ENCODE results near the gene MBOAT1.

DNA sequence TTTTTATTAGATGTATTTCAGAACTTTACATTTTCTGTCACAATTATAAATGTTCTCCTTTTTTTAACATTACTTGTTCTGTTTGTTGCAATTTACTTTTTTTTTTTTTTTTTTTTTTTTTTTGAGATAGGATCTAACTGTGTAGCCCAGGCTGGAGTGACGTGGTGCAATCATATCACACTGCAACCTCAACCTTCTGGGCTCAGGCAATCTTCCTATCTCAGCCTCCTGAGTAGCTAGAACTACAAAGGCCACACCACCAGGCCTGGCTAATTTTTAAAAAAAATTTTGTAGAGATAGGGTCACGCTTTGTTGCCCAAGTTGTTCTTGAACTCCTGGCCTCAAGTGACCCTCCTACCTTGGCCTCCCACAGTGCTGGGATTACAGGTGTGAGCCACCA lies 15.1 kb upstream of the MBOAT1 start:
- TF ChIP-seq TCF12 (IDR thresholded peaks at IDR 0.05; ENCODE audit: low read depth) (no peak), ZBTB7A (IDR thresholded peaks at IDR 0.05; ENCODE audit: low read depth) (no peak), RAD21 (IDR thresholded peaks at IDR 0.05; ENCODE audit: low read depth) (no peak), TEAD4 (IDR thresholded peaks at IDR 0.05) (no peak), EGR1 (IDR thresholded peaks at IDR 0.05) (no peak), EP300 (IDR thresholded peaks at IDR 0.05; ENCODE audit: borderline replicate concordance) (no peak), YY1 (IDR thresholded peaks at IDR 0.05; ENCODE audit: low read depth) (no peak), FOXM1 (IDR thresholded peaks at IDR 0.05; ENCODE audit: borderline replicate concordance, low read depth) (no peak), NFIC (IDR thresholded peaks at IDR 0.05) (no peak)
- TF ChIP-seq, protein P1, sequence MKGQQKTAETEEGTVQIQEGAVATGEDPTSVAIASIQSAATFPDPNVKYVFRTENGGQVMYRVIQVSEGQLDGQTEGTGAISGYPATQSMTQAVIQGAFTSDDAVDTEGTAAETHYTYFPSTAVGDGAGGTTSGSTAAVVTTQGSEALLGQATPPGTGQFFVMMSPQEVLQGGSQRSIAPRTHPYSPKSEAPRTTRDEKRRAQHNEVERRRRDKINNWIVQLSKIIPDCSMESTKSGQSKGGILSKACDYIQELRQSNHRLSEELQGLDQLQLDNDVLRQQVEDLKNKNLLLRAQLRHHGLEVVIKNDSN (IDR thresholded peaks at IDR 0.05) = no peak
- TF ChIP-seq, protein P2, sequence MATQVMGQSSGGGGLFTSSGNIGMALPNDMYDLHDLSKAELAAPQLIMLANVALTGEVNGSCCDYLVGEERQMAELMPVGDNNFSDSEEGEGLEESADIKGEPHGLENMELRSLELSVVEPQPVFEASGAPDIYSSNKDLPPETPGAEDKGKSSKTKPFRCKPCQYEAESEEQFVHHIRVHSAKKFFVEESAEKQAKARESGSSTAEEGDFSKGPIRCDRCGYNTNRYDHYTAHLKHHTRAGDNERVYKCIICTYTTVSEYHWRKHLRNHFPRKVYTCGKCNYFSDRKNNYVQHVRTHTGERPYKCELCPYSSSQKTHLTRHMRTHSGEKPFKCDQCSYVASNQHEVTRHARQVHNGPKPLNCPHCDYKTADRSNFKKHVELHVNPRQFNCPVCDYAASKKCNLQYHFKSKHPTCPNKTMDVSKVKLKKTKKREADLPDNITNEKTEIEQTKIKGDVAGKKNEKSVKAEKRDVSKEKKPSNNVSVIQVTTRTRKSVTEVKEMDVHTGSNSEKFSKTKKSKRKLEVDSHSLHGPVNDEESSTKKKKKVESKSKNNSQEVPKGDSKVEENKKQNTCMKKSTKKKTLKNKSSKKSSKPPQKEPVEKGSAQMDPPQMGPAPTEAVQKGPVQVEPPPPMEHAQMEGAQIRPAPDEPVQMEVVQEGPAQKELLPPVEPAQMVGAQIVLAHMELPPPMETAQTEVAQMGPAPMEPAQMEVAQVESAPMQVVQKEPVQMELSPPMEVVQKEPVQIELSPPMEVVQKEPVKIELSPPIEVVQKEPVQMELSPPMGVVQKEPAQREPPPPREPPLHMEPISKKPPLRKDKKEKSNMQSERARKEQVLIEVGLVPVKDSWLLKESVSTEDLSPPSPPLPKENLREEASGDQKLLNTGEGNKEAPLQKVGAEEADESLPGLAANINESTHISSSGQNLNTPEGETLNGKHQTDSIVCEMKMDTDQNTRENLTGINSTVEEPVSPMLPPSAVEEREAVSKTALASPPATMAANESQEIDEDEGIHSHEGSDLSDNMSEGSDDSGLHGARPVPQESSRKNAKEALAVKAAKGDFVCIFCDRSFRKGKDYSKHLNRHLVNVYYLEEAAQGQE (IDR thresholded peaks at IDR 0.05; ENCODE audit: low read depth) = no peak
